ENCODE measurements around the gene MED13. TPM values are rescaled to one million over a fixed set of nuclear protein-coding genes. Genes with fewer than 3 reads are reported as not detected.
"Not testable (repeated sequence)": the region's sequence is repeated elsewhere in the genome, so short reads cannot be mapped to it uniquely, and the experiment has no call there.

MED13 gene
- total RNA-seq, 1 donor from 2014 or later, result 23.7 TPM

DNA sequence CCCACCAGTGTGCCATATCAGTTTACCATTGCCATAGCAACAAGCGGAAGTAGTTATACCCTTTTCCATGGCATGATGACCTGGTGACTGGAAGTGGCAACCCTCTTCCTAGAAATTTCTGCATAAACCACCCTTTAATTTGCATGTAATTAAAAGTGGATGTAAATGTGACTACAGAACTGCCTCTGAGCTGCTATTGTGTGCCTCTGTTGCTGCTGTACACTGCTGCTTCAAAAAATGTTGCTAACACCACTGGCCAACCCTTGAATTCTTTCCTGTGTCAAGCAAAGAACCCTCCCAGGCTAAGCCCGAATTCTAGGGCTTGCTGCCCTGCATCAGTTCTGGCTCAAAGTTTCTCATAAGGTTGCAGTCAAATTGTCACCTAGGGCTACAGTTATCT is 12.9 kb upstream of the MED13 start:
- DNase-seq (ENCODE audit: low read depth), result no peak
- FAIRE-seq, result no peak
- no peaks in the 10 kb centered on the region for H3K36me3 ChIP-seq (ENCODE audit: control insufficient read depth, insufficient read depth, low read length)
- no peak overlapping the region for H3K4me3 ChIP-seq (ENCODE audit: low read depth, low read length)
- no peaks in the 10 kb centered on the region for H3K27me3 ChIP-seq (ENCODE audit: control insufficient read depth, insufficient read depth, low read length)
- TF ChIP-seq CTCF (IDR thresholded peaks at IDR 0.05; ENCODE audit: insufficient read depth, low read length, severe bottlenecking), result no peak

GRCh38 chr17:62076864-62077788 is 12.0 kb upstream of the MED13 start:
- H3K36me3 ChIP-seq (ENCODE audit: control insufficient read depth, insufficient read depth, low read length), result no peaks in the 10 kb centered on the region
- no peak overlapping the region for H3K4me3 ChIP-seq (ENCODE audit: low read depth, low read length)
- no peaks in the 10 kb centered on the region for H3K27me3 ChIP-seq (ENCODE audit: control insufficient read depth, insufficient read depth, low read length)
- no peak for TF ChIP-seq CTCF (IDR thresholded peaks at IDR 0.05; ENCODE audit: insufficient read depth, low read length, severe bottlenecking)
- DNase-seq (ENCODE audit: low read depth) (no peak), FAIRE-seq (no peak)

DNA sequence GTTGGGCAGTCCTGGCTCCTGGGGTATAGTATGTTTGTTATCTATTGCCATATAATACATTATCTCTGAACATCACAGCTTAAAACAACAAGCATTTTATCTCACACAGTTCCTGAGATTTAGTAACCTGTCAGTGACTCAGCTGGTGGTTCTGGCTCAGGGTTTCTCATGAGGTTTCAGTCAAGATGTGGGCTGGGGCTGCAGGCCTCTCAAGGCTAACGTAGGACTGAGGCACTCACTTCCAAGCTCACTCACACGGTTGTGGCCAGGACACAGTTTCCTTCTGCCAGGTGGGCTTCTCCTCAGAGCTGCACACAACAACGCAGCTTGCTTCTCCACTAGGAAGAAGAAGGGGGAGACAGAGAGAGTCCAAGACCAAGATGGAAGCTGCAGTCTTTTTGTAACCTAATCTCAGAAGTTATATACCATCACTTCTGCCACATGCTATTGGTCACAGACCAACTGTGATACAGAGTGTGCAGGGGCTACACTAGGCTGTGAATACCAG is 10.3 kb upstream of the MED13 start:
- Histone ChIP-seq H3K27me3 (ENCODE audit: control insufficient read depth, insufficient read depth, low read length) (no peaks in the 10 kb centered on the region), H3K4me3 (ENCODE audit: low read depth, low read length) (no peak overlapping the region), H3K36me3 (ENCODE audit: control insufficient read depth, insufficient read depth, low read length) (no peaks in the 10 kb centered on the region)
- DNase-seq (ENCODE audit: low read depth) (no peak), FAIRE-seq (no peak)
- no peak for TF ChIP-seq CTCF (IDR thresholded peaks at IDR 0.05; ENCODE audit: insufficient read depth, low read length, severe bottlenecking)

- no peak for TF ChIP-seq CTCF (IDR thresholded peaks at IDR 0.05; ENCODE audit: insufficient read depth, low read length, severe bottlenecking)
- FAIRE-seq (no peak), DNase-seq (ENCODE audit: low read depth) (no peak)
- Histone ChIP-seq H3K4me3 (ENCODE audit: low read depth, low read length) (no peak overlapping the region), H3K27me3 (ENCODE audit: control insufficient read depth, insufficient read depth, low read length) (no peaks in the 10 kb centered on the region), H3K36me3 (ENCODE audit: control insufficient read depth, insufficient read depth, low read length) (no peaks in the 10 kb centered on the region)
Observed at GRCh38 chr17:62073993-62074392, 8.9 kb upstream of the MED13 start.

GRCh38 chr17:62072855-62073254 is 7.8 kb upstream of the MED13 start:
- not testable (repeated sequence) for H3K36me3 ChIP-seq (ENCODE audit: control insufficient read depth, insufficient read depth, low read length); H3K27me3 ChIP-seq (ENCODE audit: control insufficient read depth, insufficient read depth, low read length); H3K4me3 ChIP-seq (ENCODE audit: low read depth, low read length); DNase-seq (ENCODE audit: low read depth); FAIRE-seq

GRCh38 chr17:62070900-62071299 is 5.8 kb upstream of the MED13 start:
- Histone ChIP-seq H3K4me3 (ENCODE audit: low read depth, low read length) (no peak overlapping the region), H3K36me3 (ENCODE audit: control insufficient read depth, insufficient read depth, low read length) (no peaks in the 10 kb centered on the region), H3K27me3 (ENCODE audit: control insufficient read depth, insufficient read depth, low read length) (no peaks in the 10 kb centered on the region)
- no peak for DNase-seq (ENCODE audit: low read depth)
- no peak for FAIRE-seq
- no peak for TF ChIP-seq CTCF (IDR thresholded peaks at IDR 0.05; ENCODE audit: insufficient read depth, low read length, severe bottlenecking)
